A673 (cell line): ENCODE data around the gene AKAP1. TPM values are rescaled to one million over a fixed set of nuclear protein-coding genes. Genes with fewer than 3 reads are reported as not detected.

ENCODE experiments used
- BruUV-seq: library from RNA; stranded (reverse); fragments of 400-500 nt; replicated peaks from 2 replicates; lab custom pipeline; 2021; lab: Mats Ljungman, UMichigan
- CTCF ChIA-PET: fragments of 300-600 bp; sonication (Branson Sonifier 250); formaldehyde crosslinking; loops from one replicate; lab custom pipeline; 2022; ENCODE audit warnings: antibody characterized with exemption; lab: Charles Lee
- POLR2A ChIA-PET: fragments of 300-600 bp; sonication (Branson Sonifier 250); formaldehyde crosslinking; loops from one replicate; lab custom pipeline; 2022; ENCODE audit warnings: antibody characterized with exemption; ENCODE audit not compliant: low non-redundant PET; lab: Charles Lee
- DNase-seq: peaks from one replicate; pipeline ENCODE4 v3.0.0-alpha.2; 2015; ENCODE audit warnings: low spot score
- H3K27ac ChIP-seq: fragments of 200-600 bp; sonication (generic); 2 replicates; pipeline ENCODE4 v1.5.1; 2016; ENCODE audit warnings: mixed run types, low read depth, mild to moderate bottlenecking, mixed read lengths, antibody characterized with exemption, low read length; ENCODE audit not compliant: poor library complexity, severe bottlenecking
- H3K27me3 ChIP-seq: fragments of 200-600 bp; sonication (generic); replicated peaks from 2 replicates; pipeline ENCODE4 v1.6.1; 2017; ENCODE audit warnings: mixed run types, low read depth, mild to moderate bottlenecking, mixed read lengths, antibody characterized with exemption, low read length; ENCODE audit not compliant: insufficient read depth, poor library complexity
- H3K36me3 ChIP-seq: fragments of 200-600 bp; sonication (generic); 2 replicates; pipeline ENCODE4 v1.6.1; 2016; ENCODE audit warnings: mixed run types, mild to moderate bottlenecking, mixed read lengths, antibody characterized with exemption, low read length; ENCODE audit not compliant: insufficient read depth, poor library complexity, severe bottlenecking
- H3K4me1 ChIP-seq: fragments of 200-600 bp; sonication (generic); 2 replicates; pipeline ENCODE4 v1.6.1; 2017; ENCODE audit warnings: mixed run types, mild to moderate bottlenecking, mixed read lengths, antibody characterized with exemption, low read length; ENCODE audit not compliant: insufficient read depth, poor library complexity, severe bottlenecking
- H3K4me3 ChIP-seq: fragments of 200-600 bp; sonication (generic); 2 replicates; pipeline ENCODE4 v1.5.1; 2016; ENCODE audit warnings: low read depth, mixed run types, mild to moderate bottlenecking, mixed read lengths, low read length; ENCODE audit not compliant: poor library complexity, severe bottlenecking
- H3K9me3 ChIP-seq: fragments of 200-600 bp; sonication (generic); 2 replicates; pipeline ENCODE4 v1.6.1; 2016; ENCODE audit warnings: mixed run types, low read depth, mild to moderate bottlenecking, mixed read lengths, antibody characterized with exemption, low read length; ENCODE audit not compliant: poor library complexity, severe bottlenecking
- EZH2 ChIP-seq: fragments of 200-600 bp; sonication (generic); IDR thresholded peaks from 2 replicates; pipeline ENCODE4 v1.6.1; 2017; ENCODE audit warnings: borderline replicate concordance, low read depth, mild to moderate bottlenecking, mixed read lengths, antibody characterized with exemption, low read length; ENCODE audit not compliant: poor library complexity, severe bottlenecking
- intact Hi-C: fragments of 100-400 bp; cut with micrococcal nuclease; formaldehyde crosslinking; loops from one replicate; pipeline ENCODE4 v1.10.0; 2022; ENCODE audit not compliant: unreplicated experiment
- total RNA-seq: library from RNA; stranded (reverse); gene quantifications from 2 replicates; pipeline ENCODE4 v1.2.3, GENCODE V29; 2021
- TF ChIP-seq, protein P1 (sequence below): fragments of 300-800, 200-600 bp; sonication (generic); conservative IDR thresholded peaks from 2 replicates; pipeline ENCODE4 v1.5.1; 2017; ENCODE audit warnings: low read depth, mild to moderate bottlenecking, antibody characterized with exemption, low read length, moderate library complexity, mixed read lengths

Gene AKAP1
- total RNA-seq, 1 experiment from 2014 or later: 43.4 TPM

DNA sequence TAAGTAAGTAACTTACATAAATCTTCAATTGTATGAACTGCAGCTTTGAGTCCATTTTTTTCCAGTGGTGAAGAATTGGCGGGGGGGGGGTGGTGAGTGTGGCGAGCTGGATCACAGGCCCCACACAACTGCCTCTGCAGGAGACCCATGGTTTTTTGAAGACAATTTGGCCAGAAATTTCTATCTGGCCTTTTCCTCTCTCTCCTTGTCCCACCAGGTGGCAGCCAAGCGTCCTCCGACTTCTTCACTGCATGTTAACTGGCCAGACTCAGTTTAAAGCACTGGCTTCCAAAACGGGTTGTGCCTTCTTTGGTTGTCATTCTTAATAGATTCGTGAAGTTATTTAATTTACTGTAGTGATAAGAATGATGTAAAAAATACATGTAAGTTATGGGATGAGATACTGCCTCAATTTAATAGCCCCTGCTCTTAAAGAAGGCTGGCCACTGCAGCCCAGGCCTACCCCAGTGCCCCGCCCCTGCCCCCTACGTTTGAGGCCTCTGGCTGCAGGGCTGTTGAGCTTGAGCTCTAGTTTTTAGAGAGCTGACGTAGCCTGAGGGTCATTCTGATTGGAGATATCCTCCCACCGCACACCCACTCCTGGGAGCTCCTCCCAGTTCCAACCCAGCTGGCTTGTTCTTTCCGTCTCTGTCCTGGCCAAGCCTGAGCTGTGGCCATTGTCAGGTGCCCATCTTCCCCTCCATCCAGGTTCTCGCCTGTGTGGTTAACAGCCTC lies 36.4 kb downstream of the AKAP1 start:
- no TSS peak for BruUV-seq
- peak; percentile 58 for DNase-seq
- peaks cover 16% of the 10 kb centered on the region for H3K36me3 ChIP-seq
- POLR2A ChIA-PET: no interaction called here
- H3K27ac ChIP-seq: no peak overlapping the region
- no peak overlapping the region for H3K4me3 ChIP-seq
- intact Hi-C loops: no loop called here
- no peaks in the 10 kb centered on the region for H3K27me3 ChIP-seq
- H3K9me3 ChIP-seq: no peaks in the 10 kb centered on the region
- CTCF ChIA-PET: no interaction called here
- TF ChIP-seq, protein P1, sequence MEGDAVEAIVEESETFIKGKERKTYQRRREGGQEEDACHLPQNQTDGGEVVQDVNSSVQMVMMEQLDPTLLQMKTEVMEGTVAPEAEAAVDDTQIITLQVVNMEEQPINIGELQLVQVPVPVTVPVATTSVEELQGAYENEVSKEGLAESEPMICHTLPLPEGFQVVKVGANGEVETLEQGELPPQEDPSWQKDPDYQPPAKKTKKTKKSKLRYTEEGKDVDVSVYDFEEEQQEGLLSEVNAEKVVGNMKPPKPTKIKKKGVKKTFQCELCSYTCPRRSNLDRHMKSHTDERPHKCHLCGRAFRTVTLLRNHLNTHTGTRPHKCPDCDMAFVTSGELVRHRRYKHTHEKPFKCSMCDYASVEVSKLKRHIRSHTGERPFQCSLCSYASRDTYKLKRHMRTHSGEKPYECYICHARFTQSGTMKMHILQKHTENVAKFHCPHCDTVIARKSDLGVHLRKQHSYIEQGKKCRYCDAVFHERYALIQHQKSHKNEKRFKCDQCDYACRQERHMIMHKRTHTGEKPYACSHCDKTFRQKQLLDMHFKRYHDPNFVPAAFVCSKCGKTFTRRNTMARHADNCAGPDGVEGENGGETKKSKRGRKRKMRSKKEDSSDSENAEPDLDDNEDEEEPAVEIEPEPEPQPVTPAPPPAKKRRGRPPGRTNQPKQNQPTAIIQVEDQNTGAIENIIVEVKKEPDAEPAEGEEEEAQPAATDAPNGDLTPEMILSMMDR: peak; percentile 58
- TF ChIP-seq EZH2: no peak
- H3K4me1 ChIP-seq: no peaks in the 10 kb centered on the region

DNA sequence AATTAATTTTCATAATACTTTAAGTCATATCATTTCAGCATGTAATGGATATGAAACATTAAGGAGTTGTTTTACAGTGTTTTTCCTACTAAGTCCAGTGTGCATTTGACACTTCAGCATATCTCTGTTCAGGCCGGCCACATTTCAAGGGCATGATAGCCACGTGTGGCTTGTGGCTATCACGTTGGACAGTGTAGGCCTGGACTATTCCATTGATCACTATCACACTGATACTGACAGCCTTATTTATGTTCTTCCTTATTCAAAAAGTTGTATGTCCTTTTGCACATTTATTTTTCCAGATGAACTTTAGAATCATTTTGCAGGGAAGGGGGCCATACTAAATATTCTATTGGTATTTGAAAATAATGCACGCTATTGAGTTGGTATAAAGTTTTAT lies 39.0 kb downstream of the AKAP1 start:
- Histone ChIP-seq H3K36me3 (peaks cover 12% of the 10 kb centered on the region), H3K4me1 (no peaks in the 10 kb centered on the region), H3K9me3 (no peaks in the 10 kb centered on the region), H3K27ac (no peak overlapping the region), H3K27me3 (no peaks in the 10 kb centered on the region), H3K4me3 (no peak overlapping the region)
- TF ChIP-seq, protein P1: no peak
- TF ChIP-seq EZH2: no peak
- intact Hi-C loops: no loop called here
- ChIA-PET CTCF (no interaction called here), POLR2A (no interaction called here)
- no TSS peak for BruUV-seq
- DNase-seq: no peak

DNA sequence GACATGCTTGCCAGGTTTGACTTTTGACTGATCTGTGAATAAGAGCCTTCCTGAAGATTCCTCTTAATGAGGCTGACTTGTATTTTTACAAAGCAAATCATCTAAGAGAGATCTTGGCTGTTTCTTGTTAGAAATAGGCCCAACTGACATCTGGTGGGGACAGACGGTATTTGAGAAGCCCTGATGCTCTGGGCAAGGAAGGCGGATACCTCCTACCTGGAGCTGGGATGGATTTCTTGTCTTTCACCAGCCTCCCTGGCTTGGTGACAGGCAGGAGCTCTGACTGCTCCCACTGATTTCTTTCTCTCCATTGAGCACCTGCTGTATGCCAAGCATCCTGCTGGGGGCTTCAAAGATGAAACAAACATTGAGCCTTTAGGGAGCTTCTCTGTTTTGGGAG lies 40.4 kb downstream of the AKAP1 start:
- H3K4me1 ChIP-seq: no peaks in the 10 kb centered on the region
- intact Hi-C loops: no loop called here
- H3K27ac ChIP-seq: no peak overlapping the region
- no peak for DNase-seq
- H3K4me3 ChIP-seq: no peak overlapping the region
- BruUV-seq: no TSS peak
- no peaks in the 10 kb centered on the region for H3K27me3 ChIP-seq
- H3K36me3 ChIP-seq: peaks cover 7% of the 10 kb centered on the region
- CTCF ChIA-PET: interaction anchor here (0.6 kb wide), 1 partner anchor 30 kb away, joined by 5 read pairs; no protein-coding TSS in a partner anchor
- no peak for TF ChIP-seq EZH2
- TF ChIP-seq, protein P1: no peak; the same call in 1 of the 2 replicates
- no peaks in the 10 kb centered on the region for H3K9me3 ChIP-seq
- POLR2A ChIA-PET: no interaction called here
